ENCODE data around the gene PRKCA.

Gene PRKCA

DNA sequence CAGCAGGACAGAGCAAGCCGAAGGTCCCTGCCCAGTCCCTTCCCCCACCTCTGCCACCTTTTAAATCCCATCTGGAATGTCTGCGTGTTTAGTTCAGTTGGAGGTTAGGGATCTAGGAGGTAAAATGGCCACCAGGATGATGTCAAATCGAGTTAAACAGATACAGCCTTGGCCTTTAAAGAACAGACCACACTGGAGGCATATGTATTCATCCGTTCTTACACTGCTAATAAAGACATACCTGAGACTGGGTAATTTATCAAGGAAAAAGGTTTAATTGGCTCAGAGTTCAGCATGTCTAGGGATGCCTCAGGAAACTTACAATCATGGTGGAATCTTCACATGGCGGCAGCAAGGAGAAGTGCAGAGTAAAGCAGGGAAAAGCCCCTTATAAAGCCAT, 364.7 kb downstream of the PRKCA start:
- DNase-seq = no peak

DNA sequence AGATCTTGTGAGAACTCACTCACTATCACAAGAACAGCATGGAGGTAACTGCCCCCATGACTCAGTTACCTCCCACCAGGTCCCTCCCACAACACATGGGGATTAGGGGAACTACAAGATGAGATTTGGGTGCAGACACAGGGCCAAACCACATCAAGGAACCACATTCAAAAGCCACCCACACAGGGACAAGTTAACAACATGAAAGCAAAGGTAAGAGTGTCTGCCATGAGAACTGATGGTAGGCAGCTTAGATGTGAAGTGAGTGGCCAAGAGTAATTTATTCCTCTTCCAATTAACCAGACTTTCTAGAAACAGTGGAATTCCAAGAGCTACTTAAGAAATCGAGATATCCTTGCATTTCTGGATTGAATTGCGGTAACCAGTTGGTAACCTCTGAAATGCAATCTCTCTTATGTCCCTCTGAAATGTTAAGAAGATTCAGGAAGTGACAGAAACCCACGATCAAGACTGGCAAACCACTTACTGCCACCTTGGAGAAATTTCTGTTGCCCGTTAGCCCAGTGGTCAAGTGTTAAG, 365.1 kb downstream of the PRKCA start:
- DNase-seq = peak; percentile 79

DNA sequence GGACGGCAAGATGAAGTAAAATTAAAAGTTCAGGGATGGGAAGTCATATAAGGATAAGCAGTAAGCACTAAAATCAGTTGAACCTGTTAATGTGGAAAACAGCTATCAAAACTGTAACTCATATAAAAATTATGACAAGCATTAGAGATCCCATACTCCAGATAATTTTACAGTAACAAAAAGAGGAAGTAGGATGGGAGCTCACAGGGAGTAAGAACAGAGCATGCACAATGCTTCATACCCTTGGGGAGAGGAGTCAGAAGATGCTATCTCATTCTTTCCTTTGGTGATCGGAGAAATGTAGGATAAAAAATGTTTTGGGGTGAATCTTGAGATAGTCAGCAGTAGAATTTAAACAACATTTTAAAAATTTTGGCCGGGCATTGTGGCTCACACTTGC, 367.8 kb downstream of the PRKCA start:
- no peak for DNase-seq

GRCh38 chr17:66671156-66671555, 368.7 kb downstream of the PRKCA start:
- DNase-seq = no peak

DNA sequence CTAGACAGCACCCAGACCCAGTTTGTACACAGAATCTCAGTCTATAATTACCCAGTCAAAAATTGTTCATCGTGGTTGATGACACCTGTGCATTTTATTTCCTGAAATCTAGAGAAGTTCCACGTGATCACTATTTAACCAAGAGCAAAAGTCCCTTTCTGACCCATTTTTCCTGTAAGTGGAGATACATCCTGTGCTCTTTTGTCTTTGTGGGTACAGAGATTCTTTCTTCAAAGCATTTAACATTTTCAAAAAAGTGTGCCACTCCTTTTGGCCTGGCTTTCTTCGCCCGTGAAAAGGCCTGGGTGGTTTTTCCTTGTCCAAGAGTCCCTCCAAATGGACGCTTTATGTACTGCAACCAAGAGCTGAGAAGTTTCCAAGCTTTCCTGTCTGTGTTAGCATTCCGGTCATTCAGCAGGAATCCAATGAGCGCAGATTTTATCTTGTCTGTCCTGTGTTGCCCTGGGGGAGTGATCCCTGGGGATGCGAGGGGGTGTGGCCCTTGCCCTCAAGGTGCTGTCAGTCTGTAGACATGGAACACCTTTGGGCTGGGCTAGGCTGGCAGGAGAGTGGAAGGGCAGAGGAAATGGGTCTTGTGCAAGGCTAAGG, 371.4 kb downstream of the PRKCA start:
- DNase-seq = peak; percentile 68

DNA sequence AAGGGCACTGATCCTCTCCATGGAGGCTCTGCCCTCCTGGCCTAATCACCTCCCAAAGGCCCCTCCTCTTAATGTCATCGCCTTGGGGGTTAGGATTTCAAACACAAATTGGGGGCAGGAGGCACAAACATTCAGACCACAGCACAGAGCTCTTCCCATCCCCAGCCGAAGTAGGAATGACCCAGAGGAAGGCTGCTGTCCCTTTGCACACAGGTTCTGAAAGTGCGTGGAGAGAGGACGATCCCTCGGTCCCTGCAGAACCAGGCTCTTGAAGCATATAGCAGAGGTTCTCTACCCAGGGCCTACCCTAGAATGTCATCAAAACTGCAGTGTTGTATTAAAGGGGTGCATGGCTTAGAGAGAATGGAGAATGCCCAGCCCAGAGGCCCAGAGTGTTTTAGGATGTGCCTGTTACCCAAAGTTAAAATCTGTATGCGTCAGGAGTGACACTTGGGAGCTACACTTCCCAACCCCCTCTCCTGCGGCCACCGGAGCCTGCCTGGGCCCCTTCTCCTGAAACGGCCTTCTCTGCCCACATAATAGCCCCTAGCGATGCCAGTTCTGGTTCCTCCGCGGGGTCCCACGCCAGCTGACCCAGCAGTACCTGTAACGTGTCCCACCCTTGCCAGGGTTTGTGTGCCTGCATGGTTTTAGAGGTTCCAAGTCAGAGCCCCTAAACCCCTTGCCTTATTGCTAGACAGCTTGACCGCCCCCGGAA, 373.0 kb downstream of the PRKCA start:
- no peak for DNase-seq

- DNase-seq = peak; percentile 51
Observed at GRCh38 chr17:66675991-66676371, 373.6 kb downstream of the PRKCA start.

- no peak for DNase-seq
Observed at GRCh38 chr17:66676421-66676820, 374.0 kb downstream of the PRKCA start.

GRCh38 chr17:66677201-66677981, 375.0 kb downstream of the PRKCA start:
- DNase-seq = no peak

DNA sequence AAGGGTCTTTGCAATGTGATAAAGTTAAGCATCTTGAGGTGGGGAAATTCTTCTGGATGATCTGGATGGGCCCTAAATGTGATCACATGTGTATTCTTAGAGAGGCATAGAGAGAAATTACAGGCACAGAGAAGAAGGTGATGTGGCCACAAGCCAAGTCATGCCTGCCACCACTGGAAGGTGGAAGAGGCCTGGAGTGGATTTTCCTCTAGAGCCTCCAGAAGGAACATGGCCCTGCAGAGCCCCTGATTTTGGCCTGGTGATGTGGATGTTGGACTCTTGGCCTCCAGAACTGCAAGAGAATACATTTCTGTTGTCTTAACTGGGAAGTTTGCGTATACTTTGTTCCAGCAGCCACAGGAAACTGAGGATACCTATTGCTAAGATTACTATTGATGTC, 375.6 kb downstream of the PRKCA start:
- DNase-seq = no peak

GRCh38 chr17:66678827-66679226, 376.4 kb downstream of the PRKCA start:
- no peak for DNase-seq

DNA sequence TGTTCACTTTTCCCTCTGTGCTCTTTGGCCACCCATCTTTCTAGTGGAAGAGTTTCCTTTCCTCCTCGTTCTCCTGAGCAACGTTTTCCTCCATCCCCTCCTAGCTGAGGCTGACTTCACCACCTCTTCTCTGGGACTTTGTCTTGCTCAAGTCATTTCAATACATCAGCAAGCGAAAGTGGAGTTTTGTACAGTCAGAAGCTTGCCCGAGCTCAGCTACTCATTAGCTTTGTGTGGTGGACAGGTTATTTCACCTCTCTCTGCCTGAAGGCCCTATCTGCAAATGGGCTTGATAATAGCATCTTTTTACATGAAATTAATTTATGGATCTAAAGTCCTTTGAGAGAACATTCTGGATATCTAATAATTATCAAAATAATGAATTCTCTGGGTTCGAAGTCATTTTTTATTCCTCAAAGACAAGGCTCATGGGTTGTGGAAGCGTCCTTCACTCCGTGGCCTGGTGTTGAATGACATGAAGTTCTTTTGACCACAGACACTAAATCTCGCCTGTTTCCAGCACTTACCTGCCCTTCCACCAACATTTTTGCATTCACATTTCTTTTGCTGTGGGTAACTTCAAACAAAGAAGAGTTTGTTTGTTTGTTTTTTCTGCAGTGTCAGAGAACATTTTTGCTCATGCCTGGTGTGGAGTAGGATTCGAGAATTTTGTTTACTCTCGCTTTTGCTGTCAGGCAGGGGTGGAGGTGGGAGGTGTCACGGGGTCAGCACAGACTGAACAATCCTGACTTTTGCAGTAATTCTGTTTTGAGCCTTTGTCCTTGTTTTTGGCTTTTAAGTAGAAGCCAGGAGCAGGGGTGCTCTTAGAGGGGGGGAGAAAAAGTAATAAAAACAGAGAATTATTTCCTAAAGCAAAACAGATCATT, 377.5 kb downstream of the PRKCA start:
- DNase-seq = no peak

DNA sequence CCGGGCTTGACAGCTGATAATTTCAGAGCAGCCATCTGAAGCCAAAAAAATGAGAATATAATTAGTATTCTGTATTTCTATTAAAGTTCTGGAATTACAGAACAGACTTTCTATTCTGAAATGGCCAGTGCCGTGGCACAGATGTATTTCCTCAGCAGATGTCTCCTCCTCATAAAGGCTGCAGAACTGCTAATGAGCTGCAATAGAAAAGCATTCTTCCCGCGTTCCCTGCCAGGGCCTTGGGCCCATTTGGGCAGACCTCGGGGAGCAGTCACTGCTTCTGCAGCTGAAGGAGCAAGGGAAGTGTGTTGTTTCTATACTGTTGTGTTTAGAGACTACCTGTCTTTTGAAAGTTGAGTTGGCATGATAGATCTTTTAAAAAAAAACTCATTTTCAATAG, 379.9 kb downstream of the PRKCA start:
- no peak for DNase-seq

DNA sequence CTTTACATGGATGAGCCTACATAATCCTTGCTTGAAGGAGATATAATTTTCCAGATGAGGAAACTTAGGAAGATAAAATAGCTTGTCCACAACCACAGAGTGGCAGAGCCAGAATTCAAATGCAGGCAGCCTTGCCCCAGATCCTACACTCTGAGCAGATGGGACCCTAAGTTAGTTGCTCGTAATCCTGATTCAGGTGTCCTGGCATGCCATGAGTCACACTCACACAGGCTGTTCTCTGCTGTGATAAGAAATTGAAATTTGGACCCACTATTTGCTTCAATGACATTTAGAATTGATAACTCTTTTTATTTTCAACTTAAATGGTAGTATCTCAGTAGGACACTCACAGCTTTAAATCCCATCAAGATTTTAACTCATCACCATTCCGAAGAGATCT, 381.8 kb downstream of the PRKCA start:
- DNase-seq = no peak

- DNase-seq = no peak
Observed at GRCh38 chr17:66684731-66685130, 382.3 kb downstream of the PRKCA start.

- no peak for DNase-seq
Observed at GRCh38 chr17:66686601-66687000, 384.2 kb downstream of the PRKCA start.

DNA sequence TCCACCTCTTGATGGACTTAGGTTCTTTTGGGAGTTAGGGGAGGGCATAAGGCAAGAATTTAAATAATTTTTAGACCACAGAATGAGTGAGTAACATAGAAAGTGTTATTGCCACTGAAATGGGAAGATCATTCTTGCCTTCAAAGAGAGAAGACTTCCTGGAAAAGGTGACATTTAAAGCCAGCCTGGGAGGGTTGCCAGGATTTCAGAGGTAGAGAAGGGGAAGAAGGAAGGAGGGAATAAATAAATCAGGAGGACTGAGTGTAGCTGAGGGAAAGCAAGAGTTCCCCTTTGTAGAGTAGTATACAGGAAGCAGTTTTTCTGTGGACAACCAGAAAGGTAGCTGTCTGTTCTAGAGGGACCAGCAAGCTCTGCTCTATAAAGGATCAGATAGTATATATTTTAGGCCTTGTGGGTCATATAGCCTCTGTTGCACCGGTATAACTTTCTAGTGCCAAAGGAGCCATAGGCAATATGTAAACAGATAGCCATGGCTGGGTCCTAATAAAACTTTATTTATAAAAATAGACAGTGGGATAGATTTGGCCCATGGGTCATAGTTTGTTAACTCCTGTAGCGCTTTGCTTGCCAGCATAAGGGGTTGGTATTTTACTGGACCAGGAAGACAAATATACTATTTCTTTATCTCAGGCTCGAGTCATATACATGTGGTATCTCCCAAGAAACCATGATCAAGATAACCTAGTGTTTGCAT, 385.3 kb downstream of the PRKCA start:
- DNase-seq = no peak

GRCh38 chr17:66689221-66689620, 386.8 kb downstream of the PRKCA start:
- no peak for DNase-seq

DNA sequence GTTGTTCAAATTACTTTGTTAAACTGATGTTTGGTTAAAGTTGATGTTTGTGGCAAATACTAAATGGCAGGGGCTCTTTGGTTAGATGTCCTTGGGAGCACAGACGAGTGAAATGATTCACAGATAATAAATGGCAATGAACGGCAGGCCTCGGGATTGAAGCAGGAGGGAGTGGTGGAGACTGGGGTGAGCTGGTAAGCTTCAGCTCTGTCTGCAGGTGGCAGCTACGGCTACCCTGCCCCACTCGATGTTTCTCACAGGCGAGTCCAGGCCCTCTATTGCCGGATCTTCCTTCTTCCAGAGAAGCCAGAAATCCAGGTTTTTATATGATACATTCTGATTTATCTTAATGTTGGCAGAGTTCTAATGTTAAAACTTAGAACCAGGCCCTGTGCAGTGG, 387.8 kb downstream of the PRKCA start:
- no peak for DNase-seq

DNA sequence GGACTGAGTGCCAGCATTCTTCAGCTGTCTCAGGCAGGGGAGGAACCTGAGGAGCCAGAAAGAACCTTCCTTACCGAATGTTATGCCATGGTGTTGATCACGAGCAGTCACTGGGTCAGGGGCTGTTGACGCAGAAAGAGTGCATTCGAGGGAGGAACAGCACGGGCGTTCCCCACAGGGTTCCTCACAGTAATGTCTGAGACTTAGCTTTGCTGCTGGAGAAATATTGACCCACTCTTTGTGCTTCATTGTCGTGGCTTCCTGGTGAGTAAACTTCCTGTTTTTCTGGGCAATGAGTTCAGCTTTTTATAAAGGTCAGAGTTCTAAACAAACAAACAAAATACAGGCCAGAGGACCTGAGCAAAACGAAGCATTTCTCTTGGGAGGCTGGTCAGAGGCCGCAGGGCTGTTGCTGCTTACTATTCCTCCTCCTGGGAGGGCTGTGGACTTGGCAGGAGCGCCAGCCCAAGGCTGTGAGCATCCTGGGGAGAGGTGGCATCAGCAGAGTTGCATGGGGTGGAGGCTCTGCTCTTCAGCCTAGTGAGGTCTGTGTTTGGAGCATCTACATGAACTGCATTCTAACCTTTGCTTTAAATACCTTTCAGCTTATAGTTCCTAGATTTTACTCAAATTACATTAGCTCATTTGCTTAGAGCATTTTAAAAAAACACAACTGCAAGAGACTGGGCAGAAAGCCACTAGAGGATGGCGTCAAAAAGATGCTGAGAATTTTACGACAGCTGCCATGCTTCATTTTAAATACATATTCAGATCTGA, 389.4 kb downstream of the PRKCA start:
- DNase-seq = no peak

DNA sequence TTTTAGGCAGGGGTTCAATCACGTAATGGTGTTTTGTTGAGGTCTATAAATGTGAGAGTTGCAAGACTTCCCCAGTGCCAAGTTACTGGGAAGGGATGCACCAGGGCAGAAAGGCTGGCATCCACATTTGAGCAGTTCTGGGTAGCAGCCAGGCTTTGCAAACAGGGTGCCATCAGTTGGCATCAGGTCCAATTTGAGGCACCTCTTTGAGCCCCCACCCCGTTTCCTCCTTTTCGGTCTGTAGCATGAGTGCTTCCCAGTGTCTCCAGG, 389.9 kb downstream of the PRKCA start:
- DNase-seq = peak; percentile 19

DNA sequence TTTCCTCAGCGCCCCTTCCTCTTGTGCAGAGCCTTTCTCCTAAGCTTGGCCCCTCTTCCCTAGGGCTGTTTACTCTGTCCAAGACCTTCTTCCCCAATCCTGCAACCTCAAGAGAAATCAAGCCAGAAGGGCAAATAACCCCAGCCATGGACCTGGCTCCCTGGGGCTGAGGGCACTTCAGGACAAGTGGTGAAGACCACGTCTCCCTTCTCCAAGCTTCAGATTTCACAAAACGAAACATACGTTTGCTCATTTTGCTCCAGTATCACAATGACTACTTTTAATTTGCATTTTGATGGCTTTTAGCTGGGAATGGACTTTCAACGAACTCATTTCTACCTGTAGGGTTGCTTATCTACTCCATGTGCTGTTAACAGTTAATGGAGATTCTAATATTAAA, 392.7 kb downstream of the PRKCA start:
- DNase-seq = peak; percentile 43
